Spleen (tissue), 11 donors: Measurements from ENCODE around the gene FGF19. TPM values are rescaled to one million over a fixed set of nuclear protein-coding genes. Genes with fewer than 3 reads are reported as not detected.

Experiments used
- DNase-seq: peaks from one replicate; pipeline ENCODE4 v3.0.0-alpha.2; 2020
- H3K27ac ChIP-seq, 8 donors: fragments of 200-600 bp; sonication (generic) in 7 of 8; 1 replicate in 4 of 8; 2 replicates in 4 of 8; pipeline versions ENCODE4 v1.5.0 to v1.8.0; 2016 to 2021; ENCODE audit warnings: inconsistent platforms in 4 of 8, mild to moderate bottlenecking in 4 of 8, moderate library complexity in 1 of 8
- H3K27me3 ChIP-seq, 7 donors: fragments of 200-600 bp; sonication (generic) in 6 of 7; replicated peaks in 1 of 7; 1 replicate in 4 of 7; 2 replicates in 3 of 7; pipeline versions ENCODE4 v1.5.0 to v1.8.0; 2016 to 2021; ENCODE audit warnings: inconsistent platforms in 3 of 7, mild to moderate bottlenecking in 1 of 7
- H3K36me3 ChIP-seq, 6 donors: fragments of 200-600 bp; sonication (generic) in 5 of 6; 1 replicate in 4 of 6; 2 replicates in 2 of 6; pipeline versions ENCODE4 v1.5.0 to v1.8.0; 2016 to 2021; ENCODE audit warnings: inconsistent platforms in 2 of 6
- H3K4me1 ChIP-seq, 6 donors: fragments of 200-600 bp; sonication (generic) in 5 of 6; 1 replicate in 3 of 6; 2 replicates in 3 of 6; pipeline versions ENCODE4 v1.5.0 to v1.8.0; 2016 to 2021; ENCODE audit warnings: inconsistent platforms in 3 of 6
- H3K4me3 ChIP-seq, 8 donors: fragments of 200-600 bp; sonication (generic) in 7 of 8; 1 replicate in 4 of 8; 2 replicates in 4 of 8; pipeline versions ENCODE4 v1.5.0 to v1.8.0; 2016 to 2021; ENCODE audit warnings: inconsistent platforms in 4 of 8, mild to moderate bottlenecking in 4 of 8, moderate library complexity in 2 of 8
- H3K9me3 ChIP-seq, 8 donors: fragments of 200-600 bp; sonication (generic) in 7 of 8; 1 replicate in 4 of 8; 2 replicates in 4 of 8; pipeline versions ENCODE4 v1.5.0 to v1.8.0; 2016 to 2021; ENCODE audit warnings: inconsistent platforms in 4 of 8
- POLR2A ChIP-seq, 3 donors: fragments of 450-650 bp; IDR thresholded peaks; one replicate each; pipeline ENCODE4 v1.5.1; 2017; ENCODE audit warnings: antibody characterized with exemption in 3 of 3, mild to moderate bottlenecking in 1 of 3
- POLR2AphosphoS5 ChIP-seq, 3 donors: sonication (generic); formaldehyde crosslinking; IDR thresholded peaks; one replicate each; pipeline ENCODE4 v1.5.1; 2017; ENCODE audit warnings: antibody characterized with exemption in 3 of 3
- whole genome bisulfite sequencing, 5 donors: extraction: QIAGEN DNeasy Blood & Tissue Kit in 3 of 5; methylation state at CpG; one replicate each; pipeline versions ENCODE4 v1.1.5 to v1.1.7; 2013 to 2018; 5-methylcytosine and 5-hydroxymethylcytosine counted together
- intact Hi-C: fragments of 100-400 bp; cut with DNase I; formaldehyde crosslinking; loops from one replicate; pipeline ENCODE4 v1.15.0; 2023; ENCODE audit warnings: low total_unique reads
- polyA plus RNA-seq, 3 donors: library from polyadenylated mRNA; stranded (reverse); fragments of 200-250 nt; gene quantifications; one replicate each; pipeline ENCODE4 v1.2.1, GENCODE V29; 2013
- total RNA-seq, 7 donors: library from RNA; depleted of rRNA in 3 of 7; stranded (reverse); fragments of >200 nt in 3 of 7; fragmentation: NEBNext Ultra II Directional in 4 of 7; extraction: Animal tissue kit (Norgen Biotek cat#: 25700) in 4 of 7; gene quantifications; one replicate each; pipeline versions ENCODE4 v1.1.0 to v1.2.1, GENCODE V29; 2016 to 2021
- TF ChIP-seq, protein P1 (sequence below), 11 experiments: fragments of 200-600 bp in 7 of 11; fragments of 450-650 bp in 4 of 11; sonication (generic) in 4 of 11; IDR thresholded peaks in 8 of 11; conservative IDR thresholded peaks in 3 of 11; 1 replicate in 7 of 11; 2 replicates in 4 of 11; pipeline versions ENCODE4 v1.4.0 to v1.8.0; 2016 to 2021; ENCODE audit warnings: antibody characterized with exemption in 11 of 11, inconsistent platforms in 4 of 11, mild to moderate bottlenecking in 1 of 11
- donor health status: healthy with polysubstance abuse.
- donor health status: DM: no; HTN: no; CAD: no; lungs with moderate emphysema.
- donor health status: DM: no; HTN: no; CAD: no.
- donor health status: Bipolar disorder and iron deficiency.
- donor health status: healthy.
- donor health status: DM: no; HTN: no; CAD: no.
- donor health status: DM: yes; HTN: yes; CAD: no.

The FGF19 gene
- total and polyA plus RNA-seq, 10 donors = not detected

DNA sequence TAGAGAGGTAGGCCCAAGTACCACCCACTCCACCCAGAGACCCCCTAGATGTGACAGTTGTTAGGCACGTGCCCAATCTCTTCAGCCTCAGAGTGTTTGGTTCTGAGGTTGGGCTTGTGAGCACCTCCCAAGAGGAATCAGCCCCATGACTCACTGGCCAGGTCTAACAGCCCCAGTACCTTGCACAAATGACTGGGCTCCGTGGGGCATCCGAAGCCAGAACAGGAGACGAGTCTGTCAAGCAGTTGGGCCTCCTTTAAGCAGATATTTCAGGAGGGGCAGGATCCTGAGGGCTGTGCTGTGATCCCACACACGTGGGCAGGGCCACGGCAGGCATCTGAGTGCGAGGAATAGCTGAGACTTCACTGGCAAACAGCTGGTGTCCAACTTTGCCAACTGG lies 29.1 kb upstream of the FGF19 start:
- Histone ChIP-seq H3K4me1 (no peaks in the 10 kb centered on the region), H3K4me3 (no peak overlapping the region), H3K9me3 (peaks cover 0 to 25% (median 14%) of the 10 kb centered on the region in 8 donors), H3K36me3 (no peaks in the 10 kb centered on the region), H3K27ac (no peak overlapping the region), H3K27me3 (peaks cover 0 to 55% (median 0%) of the 10 kb centered on the region in 7 donors)
- intact Hi-C loops = no loop called here
- no peak for DNase-seq
- 40 to 80% (median 68%) methylated on average over 1 to 7 of the region's 7 CpGs for WGBS, 5 donors
- TF ChIP-seq POLR2A (IDR thresholded peaks at IDR 0.05) (no peak), POLR2AphosphoS5 (IDR thresholded peaks at IDR 0.05) (no peak)
- TF ChIP-seq, protein P1, sequence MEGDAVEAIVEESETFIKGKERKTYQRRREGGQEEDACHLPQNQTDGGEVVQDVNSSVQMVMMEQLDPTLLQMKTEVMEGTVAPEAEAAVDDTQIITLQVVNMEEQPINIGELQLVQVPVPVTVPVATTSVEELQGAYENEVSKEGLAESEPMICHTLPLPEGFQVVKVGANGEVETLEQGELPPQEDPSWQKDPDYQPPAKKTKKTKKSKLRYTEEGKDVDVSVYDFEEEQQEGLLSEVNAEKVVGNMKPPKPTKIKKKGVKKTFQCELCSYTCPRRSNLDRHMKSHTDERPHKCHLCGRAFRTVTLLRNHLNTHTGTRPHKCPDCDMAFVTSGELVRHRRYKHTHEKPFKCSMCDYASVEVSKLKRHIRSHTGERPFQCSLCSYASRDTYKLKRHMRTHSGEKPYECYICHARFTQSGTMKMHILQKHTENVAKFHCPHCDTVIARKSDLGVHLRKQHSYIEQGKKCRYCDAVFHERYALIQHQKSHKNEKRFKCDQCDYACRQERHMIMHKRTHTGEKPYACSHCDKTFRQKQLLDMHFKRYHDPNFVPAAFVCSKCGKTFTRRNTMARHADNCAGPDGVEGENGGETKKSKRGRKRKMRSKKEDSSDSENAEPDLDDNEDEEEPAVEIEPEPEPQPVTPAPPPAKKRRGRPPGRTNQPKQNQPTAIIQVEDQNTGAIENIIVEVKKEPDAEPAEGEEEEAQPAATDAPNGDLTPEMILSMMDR (IDR thresholded peaks at IDR 0.05 in 8 of 11, conservative IDR thresholded peaks at IDR 0.05 in 3 of 11) = no peak

DNA sequence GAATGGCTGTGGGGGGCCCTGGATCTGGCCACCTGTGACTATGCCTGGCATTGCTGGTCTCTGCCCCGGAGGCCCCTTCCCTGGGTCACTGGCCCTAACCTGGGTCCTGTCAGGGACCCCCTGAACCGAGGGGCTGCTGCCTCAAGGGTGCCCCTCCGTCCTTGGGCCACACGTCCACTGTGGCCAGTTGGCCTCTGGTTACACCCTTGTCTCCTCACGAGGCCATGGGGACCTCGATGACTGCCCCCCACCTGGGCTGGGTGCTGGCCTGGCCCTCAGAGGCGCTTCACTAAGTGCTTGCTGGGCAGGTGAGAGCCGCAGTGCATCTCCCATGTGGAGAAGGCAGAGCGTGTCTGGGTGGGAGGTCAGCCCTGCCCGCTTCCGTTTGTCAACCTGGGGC lies 27.3 kb upstream of the FGF19 start:
- Histone ChIP-seq H3K9me3 (peaks cover 0 to 20% (median 13%) of the 10 kb centered on the region in 8 donors), H3K4me1 (no peaks in the 10 kb centered on the region), H3K36me3 (no peaks in the 10 kb centered on the region), H3K27ac (no peak overlapping the region), H3K27me3 (peaks cover 0 to 73% (median 4%) of the 10 kb centered on the region in 7 donors), H3K4me3 (no peak overlapping the region)
- no peak for DNase-seq
- no peak for TF ChIP-seq POLR2AphosphoS5 (IDR thresholded peaks at IDR 0.05)
- TF ChIP-seq POLR2A (IDR thresholded peaks at IDR 0.05) = no peak
- TF ChIP-seq, protein P1 (IDR thresholded peaks at IDR 0.05 in 8 of 11, conservative IDR thresholded peaks at IDR 0.05 in 3 of 11) = no peak
- WGBS, 5 donors = 72 to 96% (median 80%) methylated on average over 11 of the region's 11 CpGs
- intact Hi-C loops = no loop called here

DNA sequence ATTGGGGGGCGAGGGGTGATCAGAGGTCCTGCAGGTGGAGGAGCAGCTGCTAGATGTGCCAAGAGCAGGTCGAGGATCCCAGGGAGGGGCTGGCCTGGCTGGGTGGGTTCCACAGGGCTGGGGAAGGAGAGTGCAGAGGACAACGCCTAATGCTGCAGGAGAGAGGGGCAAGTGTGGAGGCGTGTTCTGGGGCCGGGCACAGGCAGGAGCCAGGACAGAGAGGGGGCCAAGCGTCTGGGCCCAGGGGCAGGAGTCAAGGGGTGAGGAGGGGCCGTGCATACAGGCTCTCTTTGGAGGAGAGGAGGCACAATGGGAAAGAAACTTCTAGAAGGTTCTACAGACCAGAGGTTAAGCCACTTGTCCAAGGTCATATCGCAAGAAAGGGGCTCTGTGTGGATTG lies 26.7 kb upstream of the FGF19 start:
- WGBS, 5 donors = 67 to 83% (median 76%) methylated on average over 8 of the region's 8 CpGs
- TF ChIP-seq POLR2AphosphoS5 (IDR thresholded peaks at IDR 0.05) (no peak), POLR2A (IDR thresholded peaks at IDR 0.05) (no peak)
- TF ChIP-seq, protein P1 (IDR thresholded peaks at IDR 0.05 in 8 of 11, conservative IDR thresholded peaks at IDR 0.05 in 3 of 11) = no peak
- intact Hi-C loops = no loop called here
- Histone ChIP-seq H3K27me3 (peaks cover 0 to 79% (median 4%) of the 10 kb centered on the region in 7 donors), H3K4me3 (no peak overlapping the region), H3K27ac (no peak overlapping the region), H3K36me3 (no peaks in the 10 kb centered on the region), H3K9me3 (peaks cover 0 to 17% (median 13%) of the 10 kb centered on the region in 8 donors), H3K4me1 (no peaks in the 10 kb centered on the region)
- no peak for DNase-seq

DNA sequence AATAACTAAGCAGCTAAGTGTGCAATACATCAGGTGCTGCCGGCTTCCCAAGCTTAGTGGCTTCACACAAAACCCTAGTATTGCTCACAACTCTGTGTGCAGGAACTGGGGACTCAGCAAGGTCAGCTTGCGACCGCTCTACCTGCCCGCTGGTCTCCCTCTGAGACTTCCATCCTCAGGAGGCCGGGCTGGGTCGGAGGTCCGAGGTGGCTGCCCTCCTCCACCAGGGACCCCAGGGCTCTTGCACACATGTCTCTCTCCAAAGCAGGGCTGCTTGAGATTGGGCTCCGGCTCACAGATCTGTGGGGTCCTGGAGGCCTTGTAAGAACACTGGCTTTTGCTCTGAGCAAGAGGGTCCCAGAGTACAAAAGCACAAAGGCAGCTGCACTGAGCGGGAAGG lies 25.4 kb upstream of the FGF19 start:
- WGBS, 5 donors = 78 to 89% (median 83%) methylated on average over 9 of the region's 9 CpGs
- H3K27ac ChIP-seq = no peak overlapping the region
- DNase-seq = no peak

More for the DNA sequence above, 25.4 kb upstream of the FGF19 start:
- H3K4me3 ChIP-seq = no peak overlapping the region
- H3K27me3 ChIP-seq = peaks cover 0 to 90% (median 8%) of the 10 kb centered on the region in 7 donors
- peaks cover 0 to 7% (median 5%) of the 10 kb centered on the region in 8 donors for H3K9me3 ChIP-seq
- H3K36me3 ChIP-seq = no peaks in the 10 kb centered on the region
- no peaks in the 10 kb centered on the region for H3K4me1 ChIP-seq
- TF ChIP-seq, protein P1 (IDR thresholded peaks at IDR 0.05 in 8 of 11, conservative IDR thresholded peaks at IDR 0.05 in 3 of 11) = no peak
- TF ChIP-seq POLR2A (IDR thresholded peaks at IDR 0.05) (no peak), POLR2AphosphoS5 (IDR thresholded peaks at IDR 0.05) (no peak)
- intact Hi-C loops = no loop called here
